GM03348 (cell line): ENCODE results near the gene TSBP1.
"Not testable (repeated sequence)": the region's sequence is repeated elsewhere in the genome, so short reads cannot be mapped to it uniquely, and the experiment has no call there.

Source experiments
- DNase-seq: peaks from one replicate; pipeline ENCODE4 v3.0.0; 2012; ENCODE audit warnings: low spot score

TSBP1 gene

DNA sequence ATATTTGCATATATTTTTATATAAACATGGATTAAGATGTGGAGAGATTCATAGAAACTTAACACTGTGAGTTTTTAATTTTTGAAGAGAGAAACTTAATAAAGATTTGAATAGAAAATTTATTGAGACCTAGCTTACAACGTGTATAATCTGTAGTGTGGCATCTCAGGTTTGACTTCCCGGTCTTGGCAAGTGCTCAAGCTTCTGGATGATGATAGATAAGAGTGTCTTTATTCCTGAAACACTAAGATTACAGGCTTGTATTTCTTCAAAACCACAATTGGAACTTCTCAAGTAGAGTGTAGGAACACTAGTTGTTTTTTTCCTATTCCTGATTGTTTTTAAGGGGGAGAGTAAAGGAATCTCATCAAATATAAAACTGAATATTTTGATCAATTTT, 83.3 kb downstream of the TSBP1 start:
- no peak for DNase-seq

DNA sequence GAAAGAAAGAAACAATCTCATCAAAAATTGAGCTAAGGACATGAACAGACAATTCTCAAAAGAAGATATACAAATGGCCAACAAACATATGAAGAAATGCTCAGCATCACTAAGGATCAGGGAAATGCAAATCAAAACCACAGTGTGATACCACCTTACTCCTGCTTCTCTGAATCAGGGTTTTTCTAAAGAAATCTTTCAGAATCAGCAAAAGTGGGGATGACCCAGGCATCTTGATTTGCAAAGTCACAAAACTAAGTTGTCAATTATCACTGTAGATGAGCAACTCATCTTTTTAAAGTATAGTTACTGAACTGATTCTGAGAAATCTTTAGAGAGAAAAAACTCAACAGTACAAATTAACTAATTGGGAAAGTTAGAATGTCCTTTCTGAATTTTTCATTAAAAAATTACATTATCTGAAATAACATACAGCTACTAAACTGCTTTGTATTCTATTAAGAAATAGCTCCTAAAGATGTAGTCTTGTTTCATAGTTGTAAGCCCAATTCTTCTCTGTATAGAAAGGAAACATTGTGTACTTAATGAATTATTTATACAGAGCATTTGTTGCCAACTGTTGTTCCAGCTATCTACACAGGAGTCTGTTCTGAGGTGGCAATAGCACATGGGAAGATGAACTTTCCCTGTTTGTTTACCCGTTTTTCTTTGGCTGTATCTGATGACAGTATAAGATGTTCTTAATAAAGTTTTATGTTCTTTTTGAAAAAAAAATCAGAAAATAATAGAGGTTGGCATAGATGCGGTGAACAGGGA, 97.7 kb downstream of the TSBP1 start:
- not testable (repeated sequence) for DNase-seq

DNA sequence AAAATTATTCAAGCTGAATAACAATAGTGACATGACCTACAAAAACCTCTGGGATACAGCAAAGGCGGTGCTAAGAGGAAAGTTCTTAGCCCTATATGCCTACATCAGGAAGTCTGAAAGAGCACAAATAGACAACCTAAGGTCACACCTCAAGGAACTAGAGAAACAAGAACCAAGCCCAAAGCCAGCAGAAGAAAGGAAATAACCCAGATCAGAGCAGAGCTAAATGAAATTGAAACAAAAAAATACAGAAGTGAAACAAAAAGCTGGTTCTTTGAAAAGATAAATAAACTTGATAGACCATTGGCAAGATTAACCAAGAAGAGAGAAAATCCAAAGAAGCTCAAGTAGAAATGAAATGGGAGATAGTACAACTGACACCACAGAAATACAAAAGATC, 100.3 kb downstream of the TSBP1 start:
- DNase-seq, result no peak

DNA sequence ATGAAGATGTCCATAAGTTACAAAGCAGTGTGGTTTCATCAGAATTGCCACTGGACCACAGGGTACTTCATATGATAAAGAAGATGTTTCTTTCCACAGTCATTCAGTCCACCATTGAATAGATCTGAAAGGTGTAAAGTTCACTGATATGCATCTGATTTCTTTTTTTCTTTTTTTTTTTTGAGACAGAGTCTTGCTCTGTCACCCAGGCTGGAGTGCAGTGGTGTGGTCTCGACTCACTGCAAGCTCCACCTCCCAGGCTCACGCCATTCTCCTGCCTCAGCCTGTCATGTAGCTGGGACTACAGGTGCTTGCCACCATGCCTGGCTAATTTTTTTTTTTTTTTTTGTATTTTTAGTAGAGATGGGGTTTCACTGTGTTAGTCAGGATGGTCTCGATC, 103.2 kb downstream of the TSBP1 start:
- not testable (repeated sequence) for DNase-seq

DNA sequence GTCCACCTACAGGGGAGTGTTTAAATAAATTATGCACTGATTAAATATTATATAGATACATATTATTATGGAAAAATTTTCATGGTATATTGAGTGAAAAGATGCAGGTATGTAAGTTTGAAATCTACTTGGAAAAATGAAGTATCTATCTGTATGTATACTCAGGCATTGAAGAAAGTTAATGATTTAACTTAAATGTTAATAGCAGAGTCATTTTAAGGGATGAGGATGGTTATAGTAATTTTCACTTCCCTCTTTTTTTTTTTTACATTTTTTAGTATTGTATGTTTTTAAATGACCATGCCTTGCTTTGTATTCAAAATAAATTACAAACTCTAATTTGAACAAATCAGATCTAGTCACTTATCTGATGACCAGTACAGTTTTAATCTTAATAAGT, 104.7 kb downstream of the TSBP1 start:
- no peak for DNase-seq

DNA sequence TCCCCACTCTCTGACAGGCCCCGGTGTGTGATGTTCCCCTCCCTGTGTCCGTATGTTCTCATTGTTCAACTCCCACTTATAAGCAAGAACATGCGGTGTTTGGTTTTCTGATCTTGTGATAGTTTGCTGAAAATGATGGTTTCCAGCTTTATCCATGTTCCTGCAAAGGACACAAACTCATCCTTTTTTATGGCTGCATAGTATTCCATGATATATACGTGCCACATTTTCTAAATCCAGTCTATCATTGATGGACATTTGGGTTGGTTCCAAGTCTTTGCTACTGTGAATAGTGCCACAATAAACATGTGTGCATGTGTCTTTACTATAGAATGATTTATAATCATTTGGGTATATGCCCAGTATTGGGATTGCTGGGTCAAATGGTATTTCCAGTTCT, 114.4 kb downstream of the TSBP1 start:
- not testable (repeated sequence) for DNase-seq

DNA sequence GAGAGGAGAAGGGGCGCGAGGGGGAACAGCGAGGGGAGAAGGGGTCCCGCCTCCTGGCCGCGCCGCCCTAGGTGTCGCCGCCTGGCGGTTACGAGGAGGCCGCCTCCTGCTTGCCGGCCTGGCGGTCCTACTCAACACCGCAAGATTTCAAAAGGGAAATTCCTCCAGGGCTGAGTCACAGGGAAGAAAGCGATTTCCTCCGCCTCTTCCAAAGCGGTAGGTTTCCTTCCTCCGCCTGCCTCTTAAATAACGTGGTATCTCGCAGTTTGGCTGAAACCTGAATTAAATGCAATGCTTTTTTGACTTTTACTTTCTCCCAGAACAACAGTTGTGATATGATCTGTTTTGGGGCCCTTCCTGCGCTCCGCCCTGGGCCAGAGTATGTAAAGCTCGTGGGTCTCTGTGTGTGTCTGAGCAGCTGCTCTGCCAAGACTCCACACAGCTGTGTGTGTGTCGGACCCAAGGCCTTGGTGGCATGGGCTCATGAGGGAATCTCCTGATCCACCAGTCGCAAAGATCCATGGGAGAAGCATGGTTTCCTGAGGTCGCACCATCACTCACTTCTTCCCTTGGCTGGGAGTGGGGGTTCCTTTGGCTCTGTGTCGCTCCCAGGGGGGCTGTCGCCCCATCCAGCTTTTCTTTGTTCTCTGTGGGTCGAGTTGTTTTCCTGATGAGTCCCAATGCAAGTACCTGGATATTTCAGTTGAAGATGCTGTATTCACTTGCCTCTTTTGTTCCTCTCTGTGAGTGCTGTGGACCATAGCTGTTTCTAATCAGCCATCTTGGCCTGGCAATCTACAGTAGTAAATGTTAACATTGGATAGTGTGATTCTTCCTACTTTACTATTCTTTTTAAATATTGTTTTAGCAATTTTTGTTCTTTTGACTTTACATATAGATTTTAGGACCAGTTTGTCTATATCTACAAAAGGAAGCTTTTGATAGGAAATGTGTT, 116.2 kb downstream of the TSBP1 start:
- DNase-seq, result peak; percentile 93

DNA sequence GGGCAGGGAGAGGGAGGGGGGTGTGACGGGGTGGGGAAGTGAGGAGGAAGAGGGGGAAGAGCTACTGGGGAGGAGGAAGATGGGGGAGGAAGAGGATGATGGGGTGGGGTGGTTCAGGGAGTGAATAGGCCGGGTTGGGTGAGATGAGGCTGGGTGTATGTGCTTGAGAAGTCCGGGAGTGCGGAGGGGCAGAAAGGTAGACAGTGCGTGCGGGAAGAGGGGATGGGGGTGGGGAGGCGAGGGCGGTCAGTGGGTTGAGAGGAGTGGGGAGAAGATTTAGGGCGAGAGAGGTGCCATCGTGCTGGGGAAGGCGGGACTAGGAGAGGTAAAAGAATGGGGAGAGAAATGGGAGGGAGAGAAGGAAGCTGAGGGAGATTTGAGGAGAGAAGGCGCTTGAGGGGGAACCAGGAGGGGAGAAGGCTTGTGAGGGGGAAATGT, 116.9 kb downstream of the TSBP1 start:
- no peak for DNase-seq

DNA sequence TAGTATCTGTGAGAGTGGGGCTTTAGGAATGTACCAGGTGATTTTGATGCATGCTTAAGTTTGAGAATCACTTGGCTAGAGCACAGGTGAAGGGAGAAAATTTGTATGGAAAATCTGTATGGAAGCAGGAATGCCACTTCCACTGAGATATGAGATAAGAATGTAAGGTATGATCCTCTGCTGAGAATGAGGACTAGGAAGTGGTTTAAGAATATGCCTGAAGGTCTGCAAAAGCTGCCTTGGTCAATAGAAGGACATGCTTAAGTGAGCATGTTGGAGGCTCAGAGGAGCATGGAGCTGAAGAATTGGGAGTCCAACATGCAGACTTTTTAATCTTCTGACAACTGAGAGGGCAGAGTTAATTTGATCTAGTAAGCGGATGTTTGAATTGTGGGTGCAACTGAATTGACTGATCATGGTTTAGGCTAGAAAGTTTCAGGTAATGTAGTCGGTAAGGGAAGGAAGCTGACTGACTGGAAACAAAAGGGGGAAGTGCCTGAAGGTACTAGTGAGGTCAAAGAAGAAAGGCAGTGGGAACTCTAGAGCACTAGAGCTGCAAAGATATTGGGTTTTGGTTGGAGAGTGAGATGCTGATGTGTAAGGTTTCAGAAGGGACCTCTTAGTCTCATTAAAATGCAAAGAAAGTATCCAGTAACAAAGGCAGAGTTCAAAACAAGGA, 119.2 kb downstream of the TSBP1 start:
- no peak for DNase-seq

DNA sequence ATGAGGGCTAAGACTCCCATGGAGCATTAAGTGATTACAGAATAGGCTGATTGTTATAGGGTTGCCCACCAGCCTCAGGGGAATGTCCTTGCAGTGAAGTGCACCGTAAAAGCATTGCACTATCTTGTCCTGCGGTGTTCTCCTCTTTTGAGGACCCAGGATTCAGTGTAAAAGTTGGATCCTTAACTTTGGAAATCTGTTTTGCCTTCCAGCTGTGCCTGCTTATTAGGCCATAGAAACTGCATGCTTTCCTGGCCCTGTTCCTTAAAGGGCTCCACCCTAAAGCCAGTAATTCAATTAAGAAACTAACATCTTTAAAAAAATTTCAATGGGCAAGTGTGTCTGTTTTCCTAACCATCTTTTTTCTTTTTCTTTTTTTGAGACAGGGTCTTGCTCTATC, 122.4 kb downstream of the TSBP1 start:
- DNase-seq, result no peak

DNA sequence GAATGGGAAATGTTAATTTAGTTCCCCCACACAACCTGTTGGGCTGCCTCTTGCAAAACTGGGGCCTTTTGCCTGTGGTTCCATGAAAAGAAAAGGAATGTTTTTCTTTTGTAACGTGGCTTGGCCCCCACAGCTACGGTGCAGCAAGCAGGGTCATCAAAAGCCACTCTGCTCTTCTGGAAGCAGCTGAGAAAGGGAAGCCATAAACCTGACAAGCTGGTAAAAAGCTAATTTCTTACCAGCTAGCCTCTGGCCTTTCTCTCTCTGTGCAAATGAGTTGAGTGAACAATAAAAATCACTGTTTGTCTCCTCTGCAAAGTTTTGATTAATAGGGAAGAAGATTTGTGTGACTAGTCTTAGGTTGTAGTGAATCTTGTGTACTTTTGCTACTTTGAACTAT, 124.3 kb downstream of the TSBP1 start:
- no peak for DNase-seq

DNA sequence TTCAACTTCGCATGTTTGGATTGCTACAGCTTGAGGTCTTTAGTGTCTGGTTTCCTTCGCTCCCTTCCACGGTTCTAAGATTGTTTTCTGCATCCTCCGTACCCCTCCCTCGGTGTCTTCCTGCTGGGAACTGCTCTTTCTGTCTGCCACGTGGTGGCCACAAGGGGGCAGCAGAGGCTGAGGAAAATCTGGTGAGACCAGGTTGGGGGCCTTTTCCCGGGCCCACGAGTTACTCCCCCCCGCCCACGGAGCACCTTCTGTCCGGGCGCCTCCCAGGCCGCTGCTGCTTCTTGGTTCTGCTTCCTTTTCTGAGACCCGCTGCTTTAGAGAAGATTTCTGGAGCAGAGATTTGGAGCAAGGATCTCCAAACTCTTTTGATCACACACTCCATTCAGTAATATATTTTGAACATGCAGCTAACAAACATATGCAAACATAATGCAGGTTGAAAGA, 126.7 kb downstream of the TSBP1 start:
- DNase-seq, result peak; percentile 92

DNA sequence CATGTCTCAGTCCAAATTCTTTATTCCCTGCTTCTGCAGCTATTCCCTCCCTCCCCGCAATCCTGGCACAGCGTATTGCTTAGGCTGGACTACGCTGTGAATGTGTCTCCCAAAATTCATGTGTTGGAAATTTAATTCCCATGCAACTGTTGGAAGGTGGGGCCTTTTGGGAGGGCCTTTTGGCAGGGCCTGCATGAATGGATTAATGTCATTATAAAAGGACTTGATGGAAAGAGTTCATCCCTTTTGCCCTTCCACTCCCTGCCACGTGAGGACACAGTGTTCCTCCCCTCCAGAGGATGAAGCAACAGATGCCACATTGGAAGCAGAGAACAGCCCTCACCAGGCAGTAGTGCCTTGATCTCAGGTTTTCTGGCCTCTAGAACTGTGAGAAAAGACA, 127.4 kb downstream of the TSBP1 start:
- no peak for DNase-seq
